LNCAP (cell line): ENCODE measurements around the gene CES5A.

Experiments
- TF ChIP-seq, protein P1 (sequence below): fragments of 450-650 bp; IDR thresholded peaks from 2 replicates; pipeline ENCODE4 v1.5.1; 2017; ENCODE audit warnings: mild to moderate bottlenecking

The CES5A gene

DNA sequence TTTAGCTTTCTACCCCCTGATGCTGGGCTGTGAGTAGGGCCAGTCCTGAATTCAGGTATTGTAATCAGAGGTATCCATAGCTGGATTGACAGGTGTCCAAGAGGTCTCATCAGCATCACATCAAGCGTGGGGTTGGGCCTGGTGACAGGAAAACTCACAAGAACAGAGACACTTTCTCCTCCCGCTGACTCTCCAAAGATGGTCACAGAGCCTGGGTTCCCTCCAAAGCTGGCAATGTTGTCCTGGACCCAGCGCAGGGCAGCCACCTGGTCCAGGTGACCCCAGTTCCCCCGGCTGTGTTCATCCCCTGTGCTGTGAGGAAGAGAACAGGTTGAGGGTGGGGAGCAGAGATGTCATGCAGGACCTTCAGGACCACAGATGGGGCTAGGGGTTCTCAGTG lies 54.0 kb downstream of the CES5A start:
- TF ChIP-seq, protein P1, sequence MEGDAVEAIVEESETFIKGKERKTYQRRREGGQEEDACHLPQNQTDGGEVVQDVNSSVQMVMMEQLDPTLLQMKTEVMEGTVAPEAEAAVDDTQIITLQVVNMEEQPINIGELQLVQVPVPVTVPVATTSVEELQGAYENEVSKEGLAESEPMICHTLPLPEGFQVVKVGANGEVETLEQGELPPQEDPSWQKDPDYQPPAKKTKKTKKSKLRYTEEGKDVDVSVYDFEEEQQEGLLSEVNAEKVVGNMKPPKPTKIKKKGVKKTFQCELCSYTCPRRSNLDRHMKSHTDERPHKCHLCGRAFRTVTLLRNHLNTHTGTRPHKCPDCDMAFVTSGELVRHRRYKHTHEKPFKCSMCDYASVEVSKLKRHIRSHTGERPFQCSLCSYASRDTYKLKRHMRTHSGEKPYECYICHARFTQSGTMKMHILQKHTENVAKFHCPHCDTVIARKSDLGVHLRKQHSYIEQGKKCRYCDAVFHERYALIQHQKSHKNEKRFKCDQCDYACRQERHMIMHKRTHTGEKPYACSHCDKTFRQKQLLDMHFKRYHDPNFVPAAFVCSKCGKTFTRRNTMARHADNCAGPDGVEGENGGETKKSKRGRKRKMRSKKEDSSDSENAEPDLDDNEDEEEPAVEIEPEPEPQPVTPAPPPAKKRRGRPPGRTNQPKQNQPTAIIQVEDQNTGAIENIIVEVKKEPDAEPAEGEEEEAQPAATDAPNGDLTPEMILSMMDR = no peak

DNA sequence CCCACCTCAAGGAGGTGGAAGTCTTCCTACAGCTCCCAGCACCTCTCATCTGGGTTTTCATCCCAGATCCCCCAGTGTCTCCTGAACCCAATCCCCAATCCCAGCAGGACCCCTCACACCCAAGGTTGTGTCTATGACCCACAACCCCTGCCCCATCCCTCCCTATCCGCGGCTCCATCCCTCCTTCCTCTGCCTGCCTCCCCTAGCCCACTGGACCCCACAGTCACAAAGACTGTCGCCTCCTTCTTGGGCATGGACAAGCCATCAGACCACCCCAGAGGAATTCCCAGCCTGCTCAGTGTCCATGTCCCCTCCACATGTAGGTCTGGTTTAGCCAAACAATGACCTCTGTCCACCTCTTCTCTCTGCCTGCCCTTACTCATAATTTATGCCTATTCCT lies 54.6 kb downstream of the CES5A start:
- TF ChIP-seq, protein P1 = no peak

DNA sequence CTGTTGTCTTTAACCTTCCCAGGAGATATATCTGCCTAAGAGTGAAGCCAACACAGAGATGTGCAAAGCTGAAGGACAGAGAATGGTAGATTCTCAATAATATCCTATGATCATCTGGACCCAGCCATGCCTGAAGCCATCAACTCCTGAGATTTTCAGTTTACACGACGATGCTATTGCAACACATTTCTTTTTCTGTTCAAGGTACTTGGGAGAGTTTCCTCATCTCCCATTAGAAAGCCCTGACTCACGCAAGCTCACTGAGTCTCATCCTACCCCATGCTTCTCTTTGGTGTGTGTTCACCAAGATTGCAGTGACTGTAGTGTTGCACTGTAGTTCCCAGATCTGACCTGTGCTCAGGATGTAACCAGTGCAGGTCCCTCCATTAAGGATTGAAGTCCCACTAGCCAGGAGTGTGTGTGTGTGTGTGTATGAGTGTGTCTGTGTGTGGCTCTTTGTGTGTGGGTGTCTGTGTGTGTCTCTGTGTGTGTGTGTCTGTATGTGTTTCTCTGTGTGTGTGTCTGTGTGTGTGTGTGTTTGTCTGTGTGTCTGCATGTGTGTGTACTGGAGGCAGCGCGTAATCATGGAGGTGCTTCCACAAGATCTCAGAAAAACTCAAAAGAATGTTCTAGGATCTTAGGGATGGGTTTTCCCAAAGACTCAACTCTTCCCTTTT lies 57.8 kb downstream of the CES5A start:
- TF ChIP-seq, protein P1 = no peak

DNA sequence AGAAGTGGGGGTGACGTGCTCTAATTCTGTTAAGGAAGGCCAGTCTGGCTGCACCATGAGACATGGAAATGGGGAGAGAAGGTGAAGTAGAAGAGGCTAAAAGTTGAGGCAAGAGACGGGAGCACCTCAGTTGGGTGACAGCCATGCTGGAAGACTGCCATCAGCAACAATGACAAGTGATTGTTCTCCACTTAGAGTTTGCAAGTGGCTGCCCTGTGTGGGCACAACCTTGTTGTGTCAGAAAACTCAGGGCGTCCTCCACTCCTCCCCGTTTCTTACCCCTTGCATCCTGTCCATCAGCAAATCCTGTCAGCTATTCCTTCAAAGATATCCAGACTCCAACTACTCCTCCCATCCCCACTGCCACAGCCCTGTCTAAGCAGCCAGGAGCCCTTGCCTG lies 59.9 kb downstream of the CES5A start:
- TF ChIP-seq, protein P1 = no peak

DNA sequence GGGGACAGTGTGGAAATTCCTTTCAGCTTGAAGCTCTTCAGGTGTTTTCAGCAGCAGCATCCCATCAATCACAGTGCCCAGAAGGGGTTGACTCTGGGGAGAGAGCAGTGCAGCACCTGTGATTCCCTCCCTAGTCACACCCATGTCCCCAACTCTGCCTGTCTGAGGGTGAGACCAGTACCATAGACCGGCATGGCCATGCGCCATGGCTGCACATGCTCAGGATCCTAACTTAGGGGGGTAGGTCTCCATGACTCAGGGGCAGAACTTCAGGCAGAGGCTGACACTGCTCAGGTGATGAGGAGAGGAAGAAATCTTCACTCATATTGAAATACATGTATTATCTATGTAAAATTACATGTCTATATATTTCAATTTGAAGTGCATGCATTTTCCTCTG lies 62.2 kb downstream of the CES5A start:
- TF ChIP-seq, protein P1 = no peak

DNA sequence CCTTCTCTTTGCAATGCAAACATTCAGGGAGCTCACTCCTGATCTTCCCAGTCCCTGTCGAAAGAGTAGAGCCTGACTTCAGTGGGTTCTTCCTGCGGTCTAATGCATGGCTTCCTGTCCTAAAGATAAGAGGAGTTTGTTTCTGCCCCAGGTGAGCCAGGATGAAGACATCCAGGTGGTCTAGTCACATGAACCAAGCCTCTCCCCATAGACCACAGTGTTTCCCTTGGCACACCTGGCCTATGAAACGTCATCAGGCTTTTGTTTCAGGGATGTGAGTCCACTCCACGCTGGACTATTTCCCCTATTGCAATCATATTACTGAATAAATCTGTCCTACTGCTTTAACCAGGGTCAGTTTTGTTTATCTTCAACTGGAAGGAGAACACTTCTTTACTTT lies 63.4 kb downstream of the CES5A start:
- TF ChIP-seq, protein P1 = no peak

DNA sequence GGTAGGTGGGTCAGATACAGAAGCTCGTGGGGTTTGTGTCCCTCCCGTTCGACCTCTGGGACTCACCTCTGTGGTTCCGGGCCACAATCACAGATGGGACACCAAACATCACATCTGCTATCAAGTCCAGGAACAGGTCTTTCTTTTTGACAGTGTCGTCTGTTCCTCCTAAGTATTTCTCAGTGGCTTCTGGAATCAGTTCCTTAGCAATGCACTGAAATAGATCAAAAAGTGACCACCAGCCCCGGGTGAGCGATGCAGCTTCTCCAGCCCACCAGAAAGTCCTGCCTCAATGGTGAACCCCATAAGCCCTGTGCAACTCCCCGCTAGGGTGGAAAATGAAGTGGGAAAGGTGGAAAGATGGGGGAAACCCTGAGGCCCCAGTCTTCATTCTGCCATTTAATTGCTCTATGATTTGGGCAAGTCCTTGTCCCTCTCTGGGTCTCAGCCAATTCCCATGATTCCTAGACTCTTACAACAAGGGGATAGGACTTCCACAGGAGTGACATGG lies 64.7 kb downstream of the CES5A start:
- TF ChIP-seq, protein P1 = no peak

DNA sequence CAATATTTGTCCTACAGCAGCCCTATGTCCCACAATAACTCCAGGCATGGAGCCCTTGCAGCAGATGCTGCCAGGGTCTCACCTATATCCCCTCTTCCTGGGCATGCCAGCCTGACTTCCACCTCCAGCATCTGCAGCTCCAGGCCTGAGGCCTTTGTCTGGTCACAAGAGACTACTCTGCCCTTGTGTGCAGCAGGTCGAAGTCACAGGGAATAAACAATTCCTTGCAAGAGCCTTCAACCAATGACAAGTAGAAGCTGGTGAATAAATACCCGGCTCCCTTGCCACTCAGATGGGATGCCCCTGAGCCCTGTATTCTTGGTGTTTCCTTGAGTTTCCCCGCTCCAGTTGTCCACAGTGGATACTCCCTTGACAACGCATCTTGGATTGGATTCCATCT lies 65.3 kb downstream of the CES5A start:
- TF ChIP-seq, protein P1 = no peak
